HCT116 (cell line): ENCODE data around the gene HMCES. TPM values are rescaled to one million over a fixed set of nuclear protein-coding genes. Genes with fewer than 3 reads are reported as not detected.
"Not testable (repeated sequence)": the region's sequence is repeated elsewhere in the genome, so short reads cannot be mapped to it uniquely, and the experiment has no call there.

Experiments
- ATAC-seq: fragments of 200-7000 bp; cut with Tn5 transposase; 2 replicates; pipeline ENCODE4 v1.9.1; 2020; ENCODE audit warnings: mild to moderate bottlenecking, moderate library complexity
- BruUV-seq: library from RNA; stranded (reverse); fragments of 400-500 nt; replicated peaks from 2 replicates; lab custom pipeline; 2021; lab: Mats Ljungman, UMichigan
- CTCF ChIA-PET: fragments of 300-600 bp; sonication (Branson Sonifier 250); formaldehyde crosslinking; loops from one replicate; lab custom pipeline; 2021; ENCODE audit warnings: antibody characterized with exemption; lab: Charles Lee
- POLR2A ChIA-PET: fragments of 300-600, 350-600 bp; sonication (Branson Sonifier 250); formaldehyde crosslinking; loops from one replicate; lab custom pipeline; 2021; ENCODE audit warnings: antibody characterized with exemption; lab: Charles Lee
- RAD21 ChIA-PET, 2 experiments: fragments of 300-600 bp; sonication (Branson Sonifier 250); formaldehyde crosslinking; loops; one replicate each; lab custom pipeline; 2023; ENCODE audit warnings: low total read pairs in 2 of 2; ENCODE audit not compliant: uncharacterized antibody in 2 of 2, unreplicated experiment in 2 of 2, low non-redundant PET in 1 of 2; lab: Charles Lee
- DNase-seq: peaks from one replicate; pipeline ENCODE4 v3.0.0-alpha.2; 2010; ENCODE audit warnings: low read depth, low spot score
- H2AFZ ChIP-seq: fragments of 200-600 bp; shearing (Covaris generic), sonication (generic); 2 replicates; pipeline ENCODE4 v1.6.1; 2017; ENCODE audit warnings: low read depth, mixed run types, mixed read lengths, antibody characterized with exemption, low read length; ENCODE audit not compliant: poor library complexity, severe bottlenecking
- H3K27ac ChIP-seq: 2 replicates; pipeline ENCODE4 v1.5.1; 2012; ENCODE audit warnings: low read depth, low read length
- H3K27me3 ChIP-seq: fragments of 200-600 bp; sonication (generic); 2 replicates; pipeline ENCODE4 v1.6.1; 2016; ENCODE audit warnings: mixed run types, low read length, mixed read lengths; ENCODE audit not compliant: insufficient read depth
- H3K36me3 ChIP-seq, 2 experiments: fragments of 200-500 bp in 1 of 2; fragments of 200-600 bp in 1 of 2; sonication (Bioruptor generic) in 1 of 2; sonication (generic) in 1 of 2; 2 replicates each; pipeline versions ENCODE4 v1.5.1 to v1.6.1; 2014 to 2016; ENCODE audit warnings: low read length in 2 of 2, inconsistent platforms in 1 of 2, mixed read lengths in 1 of 2, mixed run types in 1 of 2; ENCODE audit not compliant: insufficient read depth in 2 of 2, control insufficient read depth in 1 of 2
- H3K4me1 ChIP-seq, 2 experiments: fragments of 200-600 bp in 1 of 2; sonication (generic) in 1 of 2; 2 replicates each; pipeline versions ENCODE4 v1.5.1 to v1.6.1; 2012 to 2017; ENCODE audit warnings: low read length in 2 of 2, inconsistent platforms in 1 of 2, mild to moderate bottlenecking in 1 of 2, mixed read lengths in 1 of 2, mixed run types in 1 of 2, moderate library complexity in 1 of 2; ENCODE audit not compliant: insufficient read depth in 2 of 2, control insufficient read depth in 1 of 2
- H3K4me2 ChIP-seq: fragments of 200-600 bp; sonication (generic); 2 replicates; pipeline ENCODE4 v1.6.1; 2017; ENCODE audit warnings: mixed run types, low read length, mixed read lengths
- H3K4me3 ChIP-seq, 2 experiments: fragments of 200-600 bp in 1 of 2; sonication (generic) in 1 of 2; replicated peaks in 1 of 2; 2 replicates each; pipeline ENCODE4 v1.5.1; 2011 to 2016; ENCODE audit warnings: low read length in 2 of 2, control low read depth in 1 of 2, low read depth in 1 of 2, mild to moderate bottlenecking in 1 of 2, mixed read lengths in 1 of 2, mixed run types in 1 of 2
- H3K79me2 ChIP-seq: fragments of 200-600 bp; sonication (generic); 2 replicates; pipeline ENCODE4 v1.6.1; 2017; ENCODE audit warnings: mild to moderate bottlenecking, mixed run types, low read length, moderate library complexity, mixed read lengths; ENCODE audit not compliant: insufficient read depth
- H3K9ac ChIP-seq: fragments of 200-600 bp; sonication (generic); 2 replicates; pipeline ENCODE4 v1.6.1; 2016; ENCODE audit warnings: low read length, mixed read lengths
- H3K9me2 ChIP-seq: fragments of 200-600 bp; sonication (generic), shearing (Covaris generic); 2 replicates; pipeline ENCODE4 v1.6.1; 2017; ENCODE audit warnings: mixed run types, mild to moderate bottlenecking, moderate library complexity; ENCODE audit not compliant: insufficient read depth
- H3K9me3 ChIP-seq, 2 experiments: fragments of 200-500 bp in 1 of 2; fragments of 200-600 bp in 1 of 2; sonication (Bioruptor generic) in 1 of 2; sonication (generic) in 1 of 2; 2 replicates each; pipeline ENCODE4 v1.6.1; 2014 to 2017; ENCODE audit warnings: low read length in 2 of 2, mixed read lengths in 2 of 2, inconsistent platforms in 1 of 2, low read depth in 1 of 2, mild to moderate bottlenecking in 1 of 2, mixed run types in 1 of 2, moderate library complexity in 1 of 2; ENCODE audit not compliant: control insufficient read depth in 1 of 2, insufficient read depth in 1 of 2
- H4K20me1 ChIP-seq: fragments of 200-600 bp; sonication (generic), shearing (Covaris generic); 2 replicates; pipeline ENCODE4 v1.6.1; 2017; ENCODE audit warnings: mixed run types, mild to moderate bottlenecking, moderate library complexity; ENCODE audit not compliant: insufficient read depth
- ATF3 ChIP-seq: IDR thresholded peaks from 2 replicates; pipeline ENCODE4 v1.6.1; 2012
- ELF1 ChIP-seq: IDR thresholded peaks from 2 replicates; pipeline ENCODE4 v1.6.1; 2012; ENCODE audit warnings: low read depth, borderline replicate concordance
- JUND ChIP-seq: IDR thresholded peaks from 2 replicates; pipeline ENCODE4 v1.6.1; 2012
- SP1 ChIP-seq: IDR thresholded peaks from 2 replicates; pipeline ENCODE4 v1.6.1; 2012; ENCODE audit warnings: low read depth
- TCF7L2 ChIP-seq: IDR thresholded peaks from 2 replicates; pipeline ENCODE4 v1.7.0; 2011; ENCODE audit warnings: borderline replicate concordance, inconsistent platforms; ENCODE audit not compliant: insufficient read depth, insufficient read length; ENCODE audit errors: extremely low read depth
- YY1 ChIP-seq: IDR thresholded peaks from 2 replicates; pipeline ENCODE4 v1.6.1; 2011; ENCODE audit warnings: low read length, low read depth, moderate library complexity, mild to moderate bottlenecking; ENCODE audit not compliant: insufficient replicate concordance; ENCODE audit errors: extremely low read depth
- ZFX ChIP-seq: fragments of 450-650 bp; IDR thresholded peaks from 2 replicates; pipeline ENCODE4 v1.6.1; 2017
- ZNF274 ChIP-seq: fragments of 200-500 bp; sonication (Bioruptor generic); IDR thresholded peaks from 2 replicates; pipeline ENCODE4 v1.6.1; 2014; ENCODE audit warnings: mild to moderate bottlenecking, low read depth, low read length, inconsistent platforms
- intact Hi-C: fragments of 100-400 bp; cut with micrococcal nuclease; formaldehyde crosslinking; loops from 2 replicates; pipeline ENCODE4 v1.10.0; 2022
- total RNA-seq: library from RNA; stranded (reverse); gene quantifications from one replicate; pipeline ENCODE4 v1.2.1, GENCODE V29; 2021; ENCODE audit not compliant: unreplicated experiment

The HMCES gene
- total RNA-seq, 1 experiment from 2014 or later: 78.9 TPM

GRCh38 chr3:129263161-129263910 lies 15.3 kb upstream of the HMCES start:
- Histone ChIP-seq H3K36me3 (peaks cover 41 to 67% of the 10 kb centered on the region in 2 experiments), H4K20me1 (no peaks in the 10 kb centered on the region), H3K9me2 (no peaks in the 10 kb centered on the region), H3K9me3 (no peaks in the 10 kb centered on the region), H3K27ac (no peak overlapping the region), H3K9ac (no peak overlapping the region), H3K79me2 (no peaks in the 10 kb centered on the region), H3K4me2 (no peak overlapping the region), H3K27me3 (no peaks in the 10 kb centered on the region), H3K4me1 (no peaks in the 10 kb centered on the region), H2AFZ (no peak overlapping the region), H3K4me3 (no peak overlapping the region)
- CTCF ChIA-PET: no interaction called here
- RAD21 ChIA-PET: no interaction called here
- TF ChIP-seq ATF3: no peak
- no peak for TF ChIP-seq ZFX
- TF ChIP-seq TCF7L2: no peak
- TF ChIP-seq SP1: no peak
- TF ChIP-seq ZNF274: no peak
- TF ChIP-seq JUND: no peak
- no peak for TF ChIP-seq YY1
- TF ChIP-seq ELF1: no peak
- ATAC-seq (no peak), DNase-seq (no peak)
- POLR2A ChIA-PET: no interaction called here
- no TSS peak for BruUV-seq
- intact Hi-C loops: no loop called here

GRCh38 chr3:129264994-129265393 lies 13.7 kb upstream of the HMCES start:
- H3K9me2 ChIP-seq, H3K27me3 ChIP-seq, H3K9me3 ChIP-seq, CTCF ChIA-PET, H3K9ac ChIP-seq, H3K4me1 ChIP-seq, RAD21 ChIA-PET, H2AFZ ChIP-seq, ATAC-seq, H3K4me3 ChIP-seq, H4K20me1 ChIP-seq, H3K27ac ChIP-seq, intact Hi-C loops, H3K4me2 ChIP-seq, H3K79me2 ChIP-seq, POLR2A ChIA-PET, BruUV-seq, DNase-seq: not testable (repeated sequence)
- H3K36me3 ChIP-seq: peaks cover 51 to 68% of the 10 kb centered on the region in 2 experiments; a peak in 3 of 4 replicates
